ENCODE data around the gene MPND.

Gene MPND

DNA sequence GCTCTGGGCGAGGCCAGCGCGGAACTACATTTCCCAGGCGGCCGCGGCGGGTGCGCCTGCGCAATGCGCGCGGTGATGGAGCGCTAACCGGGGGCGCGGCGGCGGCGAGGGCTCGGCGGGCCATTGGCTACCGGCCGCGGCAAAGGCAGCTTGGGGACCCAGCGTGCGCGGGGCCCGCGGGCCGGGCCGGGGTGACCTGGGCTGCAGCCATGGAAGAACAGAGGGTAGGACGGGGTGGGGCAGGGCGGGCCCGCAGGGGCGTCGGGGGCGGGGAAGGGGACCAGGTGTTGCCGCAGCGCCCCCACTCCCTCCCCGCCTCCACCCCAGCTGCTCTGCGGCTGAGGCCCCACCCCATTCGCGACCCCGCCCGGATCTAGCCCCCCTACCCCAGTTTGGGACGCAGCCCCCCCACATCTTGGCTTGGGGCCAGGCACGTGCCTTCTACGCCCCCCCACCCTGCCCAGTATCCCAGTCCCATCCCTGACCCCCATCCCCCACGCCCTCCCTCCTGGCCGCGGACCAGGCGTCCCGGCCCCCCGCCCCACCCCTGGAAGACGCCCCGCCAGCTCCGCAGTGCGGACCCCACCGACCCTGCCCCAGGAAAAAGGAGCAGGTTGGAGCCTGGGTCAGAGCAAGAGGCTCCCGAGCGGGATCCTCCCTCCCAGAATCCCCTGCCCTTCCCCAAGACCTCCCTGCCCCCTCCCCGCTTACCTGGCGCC is 38.7 kb upstream of the MPND start, which contains the start of gene FSD1:
Gene FSD1 (plus strand): TSS at position 61 of the 719 bp plus-strand sequence. CDS start 149 bp downstream, at position 210.
- peaks cover 3% of the 10 kb centered on the region; the same call in 1 of the 2 replicates for H3K36me3 ChIP-seq (ENCODE audit: insufficient read depth, low read length)
- H3K4me2 ChIP-seq (ENCODE audit: low read length) = peak within 1 kb of the TSS; percentile 35
- no peaks in the 10 kb centered on the region for H3K79me2 ChIP-seq (ENCODE audit: insufficient read depth, low read length)
- H3K4me3 ChIP-seq (ENCODE audit: low read depth, low read length, poor library complexity, severe bottlenecking) = peak within 1 kb of the TSS; percentile 61
- H3K27ac ChIP-seq (ENCODE audit: low read depth, low read length, poor library complexity, severe bottlenecking) = no peak within 1 kb of the TSS
- no peaks in the 10 kb centered on the region for H3K9me2 ChIP-seq (ENCODE audit: low read depth, low read length)
- H4K20me1 ChIP-seq (ENCODE audit: insufficient read depth, low read length) = no peaks in the 10 kb centered on the region
- no peak within 1 kb of the TSS for H2AFZ ChIP-seq (ENCODE audit: low read length)
- no peaks in the 10 kb centered on the region for H3K27me3 ChIP-seq (ENCODE audit: insufficient read depth, low read length)
- H3K4me1 ChIP-seq (ENCODE audit: insufficient read depth, low read length, severe bottlenecking) = peaks cover 16% of the 10 kb centered on the region
- no peaks in the 10 kb centered on the region for H3F3A ChIP-seq (ENCODE audit: insufficient read depth, low read length)
- H3K9ac ChIP-seq (ENCODE audit: low read length) = peak within 1 kb of the TSS; percentile 34; the same call in 1 of the 2 replicates
- H3K9me3 ChIP-seq (ENCODE audit: low read length) = no peaks in the 10 kb centered on the region
- no peak for TF ChIP-seq EZH2 (IDR thresholded peaks at IDR 0.05; ENCODE audit: borderline replicate concordance, low read length)
- TF ChIP-seq, protein P1, sequence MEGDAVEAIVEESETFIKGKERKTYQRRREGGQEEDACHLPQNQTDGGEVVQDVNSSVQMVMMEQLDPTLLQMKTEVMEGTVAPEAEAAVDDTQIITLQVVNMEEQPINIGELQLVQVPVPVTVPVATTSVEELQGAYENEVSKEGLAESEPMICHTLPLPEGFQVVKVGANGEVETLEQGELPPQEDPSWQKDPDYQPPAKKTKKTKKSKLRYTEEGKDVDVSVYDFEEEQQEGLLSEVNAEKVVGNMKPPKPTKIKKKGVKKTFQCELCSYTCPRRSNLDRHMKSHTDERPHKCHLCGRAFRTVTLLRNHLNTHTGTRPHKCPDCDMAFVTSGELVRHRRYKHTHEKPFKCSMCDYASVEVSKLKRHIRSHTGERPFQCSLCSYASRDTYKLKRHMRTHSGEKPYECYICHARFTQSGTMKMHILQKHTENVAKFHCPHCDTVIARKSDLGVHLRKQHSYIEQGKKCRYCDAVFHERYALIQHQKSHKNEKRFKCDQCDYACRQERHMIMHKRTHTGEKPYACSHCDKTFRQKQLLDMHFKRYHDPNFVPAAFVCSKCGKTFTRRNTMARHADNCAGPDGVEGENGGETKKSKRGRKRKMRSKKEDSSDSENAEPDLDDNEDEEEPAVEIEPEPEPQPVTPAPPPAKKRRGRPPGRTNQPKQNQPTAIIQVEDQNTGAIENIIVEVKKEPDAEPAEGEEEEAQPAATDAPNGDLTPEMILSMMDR (IDR thresholded peaks at IDR 0.05; ENCODE audit: low read length) = no peak

DNA sequence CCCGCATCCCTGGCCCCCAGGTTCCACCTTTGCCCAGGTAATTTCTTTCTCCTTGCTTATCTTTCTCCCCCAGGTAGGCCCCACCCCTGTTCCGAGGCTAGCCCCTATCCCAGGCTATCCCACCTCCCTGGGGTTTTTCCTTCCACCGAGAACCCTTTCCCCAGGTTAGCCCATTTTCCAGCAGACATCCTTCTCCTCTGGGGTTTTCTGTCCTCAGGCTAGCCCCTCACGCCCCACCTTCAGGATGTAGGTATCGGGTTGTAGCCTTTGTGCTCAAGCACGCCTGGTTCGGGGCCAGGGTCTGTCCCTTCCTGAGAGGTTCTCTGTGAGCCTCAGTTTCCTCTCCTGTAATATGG is 38.1 kb upstream of the MPND start:
- H3K27ac ChIP-seq (ENCODE audit: low read depth, low read length, poor library complexity, severe bottlenecking) = no peak overlapping the region
- no peak overlapping the region for H3K9ac ChIP-seq (ENCODE audit: low read length)
- no peak overlapping the region for H2AFZ ChIP-seq (ENCODE audit: low read length)
- TF ChIP-seq, protein P1 (IDR thresholded peaks at IDR 0.05; ENCODE audit: low read length) = no peak
- no peak for TF ChIP-seq EZH2 (IDR thresholded peaks at IDR 0.05; ENCODE audit: borderline replicate concordance, low read length)
- H3K9me3 ChIP-seq (ENCODE audit: low read length) = no peaks in the 10 kb centered on the region
- H3K27me3 ChIP-seq (ENCODE audit: insufficient read depth, low read length) = no peaks in the 10 kb centered on the region
- H3K36me3 ChIP-seq (ENCODE audit: insufficient read depth, low read length) = peaks cover 5% of the 10 kb centered on the region; the same call in 1 of the 2 replicates
- no peaks in the 10 kb centered on the region for H3K9me2 ChIP-seq (ENCODE audit: low read depth, low read length)
- H3F3A ChIP-seq (ENCODE audit: insufficient read depth, low read length) = no peaks in the 10 kb centered on the region
- H4K20me1 ChIP-seq (ENCODE audit: insufficient read depth, low read length) = no peaks in the 10 kb centered on the region
- no peaks in the 10 kb centered on the region for H3K79me2 ChIP-seq (ENCODE audit: insufficient read depth, low read length)
- peak overlapping the region; percentile 61 for H3K4me3 ChIP-seq (ENCODE audit: low read depth, low read length, poor library complexity, severe bottlenecking)
- H3K4me1 ChIP-seq (ENCODE audit: insufficient read depth, low read length, severe bottlenecking) = peaks cover 16% of the 10 kb centered on the region
- H3K4me2 ChIP-seq (ENCODE audit: low read length) = peak overlapping the region; percentile 35

DNA sequence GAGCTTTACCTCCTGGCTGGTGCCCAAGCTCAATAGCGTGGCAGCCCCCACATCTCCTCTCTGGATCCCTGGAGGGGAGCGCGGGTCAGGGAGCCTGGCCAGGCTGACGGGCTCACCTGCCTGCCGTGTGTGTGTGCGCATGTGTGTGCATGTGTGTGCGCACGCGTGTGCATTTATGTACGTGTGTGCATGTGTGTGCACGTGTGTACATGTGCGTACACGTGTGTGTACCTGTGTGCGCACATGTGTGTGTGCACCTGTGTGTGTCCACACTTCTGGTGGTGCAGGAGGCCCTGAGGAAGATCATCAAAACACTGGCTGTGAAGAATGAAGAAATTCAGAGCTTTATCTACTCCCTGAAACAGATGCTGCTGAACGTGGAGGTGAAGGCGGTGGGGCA is 37.7 kb upstream of the MPND start:
- no peaks in the 10 kb centered on the region for H3F3A ChIP-seq (ENCODE audit: insufficient read depth, low read length)
- no peak overlapping the region for H3K4me2 ChIP-seq (ENCODE audit: low read length)
- no peak overlapping the region for H2AFZ ChIP-seq (ENCODE audit: low read length)
- no peaks in the 10 kb centered on the region for H3K27me3 ChIP-seq (ENCODE audit: insufficient read depth, low read length)
- H3K9me3 ChIP-seq (ENCODE audit: low read length) = no peaks in the 10 kb centered on the region
- H3K36me3 ChIP-seq (ENCODE audit: insufficient read depth, low read length) = peaks cover 9% of the 10 kb centered on the region; the same call in 1 of the 2 replicates
- no peak overlapping the region for H3K9ac ChIP-seq (ENCODE audit: low read length)
- no peaks in the 10 kb centered on the region for H3K9me2 ChIP-seq (ENCODE audit: low read depth, low read length)
- peaks cover 16% of the 10 kb centered on the region for H3K4me1 ChIP-seq (ENCODE audit: insufficient read depth, low read length, severe bottlenecking)
- no peaks in the 10 kb centered on the region for H3K79me2 ChIP-seq (ENCODE audit: insufficient read depth, low read length)
- peak overlapping the region; percentile 61 for H3K4me3 ChIP-seq (ENCODE audit: low read depth, low read length, poor library complexity, severe bottlenecking)
- TF ChIP-seq, protein P1 (IDR thresholded peaks at IDR 0.05; ENCODE audit: low read length) = no peak
- no peak for TF ChIP-seq EZH2 (IDR thresholded peaks at IDR 0.05; ENCODE audit: borderline replicate concordance, low read length)
- H4K20me1 ChIP-seq (ENCODE audit: insufficient read depth, low read length) = no peaks in the 10 kb centered on the region
- H3K27ac ChIP-seq (ENCODE audit: low read depth, low read length, poor library complexity, severe bottlenecking) = no peak overlapping the region

Data from OCI-LY1 (cell line).